ENCODE data around the gene SGK1. TPM values are rescaled to one million over a fixed set of nuclear protein-coding genes. Genes with fewer than 3 reads are reported as not detected.
"Not testable (repeated sequence)": the region's sequence is repeated elsewhere in the genome, so short reads cannot be mapped to it uniquely, and the experiment has no call there.

The SGK1 gene
- polyA plus RNA-seq, 4 donors, result 46.0 to 92.6 (median 83.0) TPM

DNA sequence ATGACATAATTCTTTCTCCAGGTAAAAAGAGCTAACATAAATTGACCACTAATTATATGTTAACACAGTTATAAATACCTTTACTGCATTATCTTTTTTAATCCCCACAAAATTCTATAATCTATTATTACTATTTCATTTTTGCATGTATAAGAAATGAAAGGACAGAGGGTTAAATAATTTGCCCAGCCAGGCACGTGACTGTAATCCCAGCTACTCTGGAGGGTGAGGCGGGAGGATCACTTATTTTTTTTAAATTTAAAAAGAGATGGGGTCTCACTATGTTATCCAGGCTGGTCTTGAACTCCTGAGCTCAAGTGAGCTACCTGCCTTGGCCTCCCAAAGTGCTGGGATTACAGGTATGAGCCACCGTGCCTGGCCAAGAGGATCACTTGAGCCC is 121.9 kb downstream of the SGK1 start:
- DNase-seq (ENCODE audit: low read depth in 4 of 4, low spot score in 3 of 4), result no peak

DNA sequence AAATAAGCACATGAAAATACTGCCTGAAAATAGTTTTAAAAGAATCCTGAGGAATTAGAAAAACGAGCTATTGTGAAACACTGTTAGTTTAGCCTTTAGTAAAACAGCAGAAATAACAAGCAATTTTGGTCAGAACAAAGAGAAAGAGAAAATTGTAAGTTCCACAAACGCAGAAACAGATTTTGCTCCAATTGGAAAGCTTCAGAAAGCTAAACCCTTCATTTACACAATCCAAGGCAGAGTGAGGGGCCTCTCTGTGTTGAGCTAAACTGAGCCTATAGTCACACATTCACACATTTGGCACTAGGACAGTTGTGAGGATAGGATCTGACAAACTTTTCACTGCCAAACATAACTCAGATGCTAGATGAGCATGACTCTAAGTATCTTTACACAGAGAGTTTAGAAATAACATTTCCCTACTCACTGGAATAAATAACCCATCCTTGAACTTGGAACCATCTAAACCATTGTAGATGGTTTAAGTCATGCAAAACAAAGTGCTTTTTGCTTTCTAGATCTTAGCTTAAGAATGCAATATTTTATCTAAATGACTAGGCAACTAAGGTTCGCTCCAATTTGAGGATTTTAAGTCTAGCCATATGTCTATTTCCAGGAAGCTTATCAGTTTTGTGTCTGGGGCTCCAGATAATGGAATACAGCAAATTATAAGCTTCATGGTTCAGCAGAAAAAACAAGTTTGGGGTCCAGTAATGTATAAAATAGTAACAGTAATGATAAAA is 122.6 kb downstream of the SGK1 start:
- DNase-seq (ENCODE audit: low read depth in 4 of 4, low spot score in 3 of 4), result no peak

DNA sequence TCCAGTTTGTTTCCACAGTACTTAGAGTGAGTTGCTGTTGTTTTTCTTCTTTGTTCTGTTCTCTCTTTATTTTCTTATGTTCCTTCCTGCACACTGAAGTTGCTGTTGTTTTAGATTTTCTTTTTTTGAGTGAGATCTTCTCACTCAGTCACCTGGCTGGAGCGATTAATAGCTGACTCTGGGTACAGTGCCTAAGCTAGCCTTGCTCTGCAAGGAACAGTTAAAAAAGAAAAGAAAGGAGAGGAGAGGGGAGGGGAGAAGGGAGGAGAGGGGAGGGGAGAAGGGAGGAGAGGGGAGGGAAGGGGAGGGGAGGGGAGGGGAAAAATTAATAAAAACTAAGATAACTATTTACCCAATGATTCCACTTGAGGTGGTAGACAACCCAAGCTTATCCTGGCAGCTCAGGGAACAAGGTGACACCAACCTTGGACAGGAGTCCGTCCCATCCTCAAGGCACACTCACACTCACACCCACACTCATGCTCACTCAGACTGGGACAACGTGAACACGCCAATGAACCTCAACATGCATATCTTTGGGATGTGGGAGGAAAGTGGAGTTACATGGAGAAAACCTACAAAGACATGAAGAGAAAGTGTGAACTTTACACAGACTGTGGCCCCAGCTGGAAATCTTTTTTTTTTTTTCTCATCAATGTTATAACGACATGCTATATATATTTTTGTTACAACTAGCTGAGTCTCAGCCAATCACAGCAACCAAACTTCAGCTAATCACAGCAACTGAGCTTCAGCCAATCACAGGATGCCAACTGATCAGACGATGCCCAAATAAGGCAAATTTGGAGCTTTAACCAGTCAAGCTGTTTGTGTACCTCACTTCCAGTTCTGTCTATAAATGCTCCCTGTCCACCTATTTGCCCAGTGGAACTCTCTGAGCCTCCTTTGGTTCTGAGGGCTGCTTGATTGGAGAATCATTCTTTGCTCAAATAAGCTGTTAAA is 124.1 kb downstream of the SGK1 start:
- DNase-seq (ENCODE audit: low read depth in 4 of 4, low spot score in 3 of 4), result no peak

DNA sequence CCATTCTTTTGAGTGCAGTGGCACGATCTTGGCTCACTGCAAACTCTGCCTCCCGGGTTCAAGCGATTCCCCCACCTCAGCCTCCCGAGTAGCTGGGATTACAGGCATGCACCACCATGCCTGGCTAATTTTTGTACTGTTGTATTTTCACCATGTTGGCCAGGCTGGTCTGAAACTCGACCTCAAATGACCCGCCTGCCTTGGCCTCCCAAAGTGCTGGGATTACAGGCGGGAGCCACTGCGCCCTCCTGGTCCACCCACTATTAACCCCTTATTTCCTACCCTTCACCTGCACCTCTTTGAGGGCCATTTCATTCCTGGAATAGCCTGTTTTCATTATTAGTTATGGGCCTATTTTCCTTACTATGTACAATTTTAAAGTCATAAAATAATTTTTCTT is 125.3 kb downstream of the SGK1 start:
- DNase-seq (ENCODE audit: low read depth in 4 of 4, low spot score in 3 of 4), result not testable (repeated sequence)

DNA sequence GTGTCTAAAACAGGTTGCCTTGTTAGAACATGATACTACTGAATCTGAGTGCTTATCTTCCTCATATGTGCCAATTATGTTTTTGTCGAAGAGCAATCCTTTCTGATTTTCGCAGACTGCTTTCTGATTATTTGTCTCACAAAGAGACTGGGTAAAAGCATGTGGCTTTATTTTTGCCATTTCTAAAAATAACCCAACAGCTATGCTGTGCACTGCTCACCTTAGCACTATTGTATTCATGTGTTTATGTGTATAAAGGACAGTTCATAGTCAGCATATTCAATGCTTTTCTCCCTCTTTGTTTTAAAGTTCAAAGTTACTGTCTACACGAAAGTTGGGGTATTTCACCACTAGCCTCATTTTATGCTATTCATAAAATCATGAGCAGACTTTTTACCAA is 127.0 kb downstream of the SGK1 start:
- DNase-seq (ENCODE audit: low read depth in 4 of 4, low spot score in 3 of 4), result no peak

DNA sequence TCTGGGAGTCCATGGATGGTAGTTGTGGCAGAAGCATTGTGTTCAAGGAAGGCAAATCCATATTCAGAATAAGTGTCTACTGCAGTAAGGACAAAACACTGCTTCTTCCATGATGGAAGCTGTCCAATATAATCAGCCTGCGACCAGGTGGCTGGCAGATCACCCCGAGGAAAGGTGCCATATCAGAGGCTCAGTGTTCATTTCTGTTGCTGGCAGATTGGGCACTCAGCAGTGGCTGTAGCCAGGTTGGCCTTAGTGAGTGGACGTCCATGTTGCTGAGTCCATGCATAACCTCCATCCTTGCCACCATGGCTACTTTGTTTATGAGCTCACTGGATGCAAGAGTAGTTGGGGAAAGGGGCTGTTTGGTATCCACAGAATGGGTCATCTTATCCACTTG is 130.2 kb downstream of the SGK1 start:
- DNase-seq (ENCODE audit: low read depth in 4 of 4, low spot score in 3 of 4), result no peak

DNA sequence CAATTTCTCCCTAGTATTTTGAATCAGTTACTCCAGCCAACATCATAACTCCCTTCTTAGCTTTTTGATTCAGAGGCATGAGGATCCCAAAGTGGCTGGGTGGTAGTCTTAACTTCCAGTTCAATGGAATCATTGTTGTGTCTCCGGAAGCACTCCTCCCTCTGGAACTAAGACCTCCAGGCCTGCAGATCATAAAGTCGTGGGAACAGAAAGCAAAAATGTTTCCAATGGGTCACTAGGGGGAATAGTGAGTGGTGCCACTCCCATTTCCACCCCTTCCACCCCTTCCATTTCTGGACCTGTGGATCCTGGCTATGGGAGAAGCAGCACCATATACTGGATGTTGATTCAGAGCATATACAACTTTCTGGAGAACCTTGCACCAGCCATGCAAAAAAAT is 130.8 kb downstream of the SGK1 start:
- no peak for DNase-seq (ENCODE audit: low read depth in 4 of 4, low spot score in 3 of 4)

DNA sequence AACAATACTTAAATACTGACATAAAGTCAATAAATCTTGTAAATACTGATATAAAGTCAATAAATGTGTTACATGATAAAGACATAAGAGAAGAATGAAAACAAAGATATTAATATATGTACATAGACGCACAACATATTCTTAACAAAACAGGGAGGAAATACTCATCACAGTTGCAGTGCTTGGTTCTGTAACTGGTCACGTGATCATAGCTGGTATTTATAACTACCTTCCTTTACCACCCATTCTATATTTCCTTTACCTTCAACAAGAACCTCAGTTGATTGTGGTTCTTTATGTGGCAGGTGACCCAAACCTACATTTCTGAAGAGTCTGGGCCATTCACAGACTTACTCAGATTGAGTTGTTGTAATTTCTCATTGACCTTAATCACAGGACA is 131.6 kb downstream of the SGK1 start:
- no peak for DNase-seq (ENCODE audit: low read depth in 4 of 4, low spot score in 3 of 4)

DNA sequence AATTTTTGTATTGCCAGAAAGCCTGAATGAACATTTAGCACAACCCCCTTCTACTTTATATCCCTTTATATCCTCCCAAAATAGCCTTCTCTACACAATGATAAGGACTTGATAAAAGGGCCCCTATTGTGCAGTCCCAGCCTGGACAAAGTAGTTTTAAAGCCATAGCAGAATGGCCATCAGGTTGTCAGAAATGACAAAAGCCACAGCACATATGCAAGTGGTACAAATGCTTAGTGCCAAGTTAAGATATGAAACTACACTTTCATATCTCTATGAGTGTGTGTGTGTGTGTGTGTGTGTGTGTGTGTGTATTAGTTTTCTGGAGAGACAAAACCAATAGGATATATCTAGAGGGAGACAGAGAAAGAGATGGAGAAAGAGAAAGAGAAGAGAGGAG is 132.6 kb downstream of the SGK1 start:
- no peak for DNase-seq (ENCODE audit: low read depth in 4 of 4, low spot score in 3 of 4)

DNA sequence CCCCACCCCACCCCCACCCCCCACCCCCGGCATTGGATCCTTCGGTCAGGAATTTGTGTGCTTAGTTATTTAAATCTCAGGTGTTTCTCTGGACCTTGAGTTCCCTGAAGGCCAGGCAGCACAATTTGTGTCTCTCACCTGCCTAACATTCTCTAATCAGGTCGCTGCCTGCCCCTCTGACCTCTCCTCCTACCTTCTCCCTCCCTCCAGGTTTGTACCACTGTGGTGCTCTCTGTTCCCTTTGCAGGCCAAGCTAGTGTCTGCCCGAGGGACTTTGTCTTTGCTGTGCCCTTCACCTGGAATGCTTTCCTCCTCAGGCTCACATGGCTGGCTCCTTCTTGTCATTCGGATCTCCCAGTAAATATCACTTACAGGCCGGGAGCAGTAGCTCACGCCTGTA is 134.1 kb downstream of the SGK1 start:
- DNase-seq (ENCODE audit: low read depth in 4 of 4, low spot score in 3 of 4), result no peak

DNA sequence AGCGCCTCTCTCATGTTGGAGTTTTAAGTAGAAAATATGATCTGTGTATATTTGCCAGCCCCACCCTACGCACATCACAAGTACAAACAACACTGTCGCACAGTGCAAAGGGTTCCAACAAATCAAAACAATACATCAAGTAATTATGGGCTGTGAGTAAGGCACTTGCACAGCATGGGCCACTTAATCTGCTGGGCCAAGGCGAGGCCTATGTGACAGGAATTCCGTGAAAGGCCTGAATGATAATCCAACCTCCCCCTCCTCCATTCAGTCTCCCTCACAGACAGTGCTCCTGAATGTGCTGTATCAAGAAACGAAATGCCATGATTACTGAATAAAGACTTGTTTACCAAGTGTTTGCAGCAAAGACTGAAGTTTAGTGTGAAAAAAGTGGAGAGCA is 135.4 kb downstream of the SGK1 start:
- no peak for DNase-seq (ENCODE audit: low read depth in 4 of 4, low spot score in 3 of 4)

DNA sequence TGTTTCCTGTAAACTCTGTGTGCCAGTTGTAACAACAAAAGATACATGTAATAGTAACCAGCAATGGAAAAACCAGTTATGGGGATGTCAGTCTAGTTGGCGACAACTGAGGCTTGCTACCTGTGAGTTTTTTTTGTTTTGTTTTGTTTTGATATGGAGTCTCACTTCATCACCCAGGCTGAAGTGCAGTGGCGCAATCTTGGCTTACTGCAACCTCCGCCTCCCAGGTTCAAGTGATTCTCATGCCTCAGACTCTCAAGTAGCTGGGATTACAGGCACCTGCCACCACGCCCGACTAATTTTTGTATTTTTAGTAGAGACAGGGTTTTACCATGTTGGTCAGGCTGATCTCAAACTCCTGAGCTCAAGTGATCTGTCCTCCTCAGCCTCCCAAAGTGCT is 136.2 kb downstream of the SGK1 start:
- DNase-seq (ENCODE audit: low read depth in 4 of 4, low spot score in 3 of 4), result not testable (repeated sequence)

DNA sequence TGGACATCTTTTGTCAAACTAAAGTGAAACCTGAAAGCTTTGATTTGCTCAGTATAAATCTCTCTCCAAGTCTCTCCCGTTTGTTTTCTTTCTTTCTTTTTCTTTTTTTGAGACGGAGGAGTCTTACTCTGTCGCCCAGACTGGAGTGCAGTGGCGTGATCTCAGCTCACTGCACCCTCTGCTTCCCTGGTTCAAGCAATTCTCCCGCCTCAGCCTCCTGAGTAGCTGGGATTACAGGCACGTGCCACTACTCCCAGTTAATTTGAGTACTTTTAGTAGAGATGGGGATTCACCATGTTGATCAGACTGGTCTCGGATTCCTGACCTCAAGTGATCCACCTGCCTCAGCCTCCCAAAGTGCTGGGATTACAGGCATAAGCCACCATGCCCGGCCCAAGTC is 136.7 kb downstream of the SGK1 start:
- not testable (repeated sequence) for DNase-seq (ENCODE audit: low read depth in 4 of 4, low spot score in 3 of 4)

DNA sequence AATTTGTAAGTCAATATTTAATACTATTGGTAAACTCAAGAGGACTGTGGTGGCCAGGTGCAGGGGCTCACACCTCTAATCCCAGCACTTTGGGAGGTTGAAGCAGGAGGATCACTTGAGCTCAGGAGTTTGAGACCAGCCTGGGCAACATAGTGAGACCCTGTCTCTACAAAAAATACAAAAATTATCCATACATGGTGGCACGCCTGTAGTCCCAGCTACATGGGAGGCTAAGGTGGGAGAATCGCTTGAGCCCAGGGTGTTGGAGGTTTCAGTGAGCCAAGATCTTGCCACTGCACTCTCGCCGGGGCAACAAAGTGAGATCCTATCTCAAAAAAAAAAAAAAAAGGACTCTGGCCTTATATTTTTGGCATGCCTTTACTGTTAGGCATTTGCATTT is 137.4 kb downstream of the SGK1 start:
- not testable (repeated sequence) for DNase-seq (ENCODE audit: low read depth in 4 of 4, low spot score in 3 of 4)

DNA sequence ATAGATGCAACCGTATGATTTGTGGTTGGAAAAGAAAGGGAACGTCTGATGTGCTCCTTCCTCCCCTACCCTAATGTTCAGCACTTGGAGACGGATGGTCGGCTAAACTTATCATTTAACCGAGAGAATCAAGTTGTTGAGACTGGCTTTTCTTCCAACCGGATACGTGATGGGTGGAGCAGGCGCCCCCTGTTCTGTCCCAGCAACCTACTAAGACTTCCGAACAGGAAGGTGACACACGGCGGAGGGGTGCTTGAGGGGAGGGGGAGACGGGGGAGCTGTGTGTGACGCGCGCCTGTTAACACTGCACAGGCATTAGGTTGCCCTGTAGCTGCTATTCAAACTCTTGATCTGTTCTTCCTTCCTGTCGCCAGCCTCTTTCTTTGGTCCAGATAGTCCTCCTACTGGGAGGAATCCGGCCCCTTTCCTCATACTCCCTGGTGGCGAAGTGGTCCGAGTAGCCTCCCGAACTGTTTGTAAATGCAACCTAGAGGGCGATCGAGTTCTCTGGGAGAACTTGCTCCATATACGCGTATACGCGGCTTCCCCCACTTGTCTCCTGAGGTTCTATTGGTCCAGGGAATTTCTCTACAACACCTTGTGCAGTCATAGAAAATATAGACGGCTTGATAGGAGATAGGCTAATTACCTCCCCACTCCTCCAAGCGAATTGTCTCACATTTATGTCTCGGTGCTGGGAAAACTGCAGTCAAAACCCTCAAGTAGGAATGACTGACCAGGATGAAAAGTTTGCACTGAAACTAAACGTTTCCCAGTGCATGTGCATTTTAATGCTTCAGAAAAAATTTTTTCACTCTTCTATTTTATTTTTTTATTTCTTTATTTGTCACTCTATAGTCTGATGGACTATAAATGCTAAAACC is 139.5 kb downstream of the SGK1 start:
- peak in 3 of 4 donors; percentile 74 to 82 (median 77) for DNase-seq (ENCODE audit: low read depth in 4 of 4, low spot score in 3 of 4)

DNA sequence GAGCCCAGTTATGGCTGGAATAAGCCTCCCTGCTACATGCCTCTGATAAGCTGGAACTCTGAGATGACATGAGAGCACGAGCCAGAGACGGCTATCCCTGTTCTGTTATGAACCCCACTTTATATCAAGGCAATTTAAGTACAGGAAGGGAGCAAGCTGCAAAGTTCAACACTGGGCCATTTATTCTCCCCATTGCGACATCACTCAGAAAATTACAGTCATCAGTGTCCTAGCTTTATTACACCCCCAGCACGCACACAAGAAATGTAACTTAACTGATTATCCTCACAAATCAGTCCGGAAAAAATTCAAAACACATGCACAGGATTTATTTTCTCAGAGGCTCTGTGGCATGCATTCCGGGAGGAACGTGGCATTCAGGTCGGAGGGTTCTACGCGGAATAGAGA is 140.2 kb downstream of the SGK1 start:
- no peak for DNase-seq (ENCODE audit: low read depth in 4 of 4, low spot score in 3 of 4)

DNA sequence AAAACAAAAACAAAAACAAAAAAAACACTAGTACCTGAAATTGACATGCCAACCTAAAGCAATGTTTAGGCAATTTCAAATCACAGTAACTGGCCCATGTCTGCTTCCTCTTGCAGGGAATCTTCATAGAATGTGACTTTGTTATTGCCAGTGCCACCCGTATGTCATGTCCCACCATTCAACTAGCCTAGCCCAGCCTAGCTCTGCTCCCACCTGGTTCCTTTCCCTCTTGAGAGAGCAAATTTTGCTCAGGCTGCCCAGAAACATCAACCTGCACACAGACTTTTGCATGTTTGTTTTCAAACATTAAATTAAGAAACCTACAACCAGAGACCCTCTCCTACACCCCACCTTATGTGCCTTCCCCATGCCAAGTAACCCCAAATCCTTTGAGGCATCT is 140.7 kb downstream of the SGK1 start:
- DNase-seq (ENCODE audit: low read depth in 4 of 4, low spot score in 3 of 4), result no peak

DNA sequence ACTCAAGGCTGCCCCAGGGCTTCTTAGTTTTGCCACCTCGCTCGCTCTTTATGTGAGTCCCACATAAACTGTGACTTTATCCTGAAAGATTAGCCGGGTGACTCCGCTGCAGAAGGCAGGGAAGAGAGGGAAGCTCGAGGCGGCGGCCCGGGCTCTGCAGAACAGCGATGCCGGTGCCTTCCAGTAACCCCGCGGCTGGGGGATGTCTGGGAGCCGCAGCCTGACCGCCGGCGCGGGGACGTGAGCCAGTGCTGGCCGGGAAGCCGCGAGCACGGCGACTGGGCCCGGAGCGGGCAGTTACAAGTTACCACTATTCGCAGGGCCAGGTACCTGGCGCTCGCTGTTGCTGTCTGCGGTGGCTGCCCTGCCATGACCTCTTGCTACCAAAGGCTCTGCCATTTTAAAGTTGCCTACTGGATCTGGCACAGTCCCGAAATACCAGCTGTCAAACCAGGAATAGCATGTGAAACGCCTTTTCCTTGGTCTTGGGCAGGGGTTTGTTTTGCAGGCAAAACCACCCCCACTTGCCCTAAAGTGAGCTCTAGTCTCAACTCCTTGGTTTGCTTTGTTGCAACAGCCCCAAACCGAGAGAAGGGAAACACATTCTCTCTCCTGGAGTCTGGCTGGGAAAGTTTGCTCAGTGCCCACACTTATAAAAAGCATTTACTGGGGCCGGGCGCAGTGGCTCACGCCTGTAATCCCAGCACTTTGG is 141.5 kb downstream of the SGK1 start:
- no peak for DNase-seq (ENCODE audit: low read depth in 4 of 4, low spot score in 3 of 4)

DNA sequence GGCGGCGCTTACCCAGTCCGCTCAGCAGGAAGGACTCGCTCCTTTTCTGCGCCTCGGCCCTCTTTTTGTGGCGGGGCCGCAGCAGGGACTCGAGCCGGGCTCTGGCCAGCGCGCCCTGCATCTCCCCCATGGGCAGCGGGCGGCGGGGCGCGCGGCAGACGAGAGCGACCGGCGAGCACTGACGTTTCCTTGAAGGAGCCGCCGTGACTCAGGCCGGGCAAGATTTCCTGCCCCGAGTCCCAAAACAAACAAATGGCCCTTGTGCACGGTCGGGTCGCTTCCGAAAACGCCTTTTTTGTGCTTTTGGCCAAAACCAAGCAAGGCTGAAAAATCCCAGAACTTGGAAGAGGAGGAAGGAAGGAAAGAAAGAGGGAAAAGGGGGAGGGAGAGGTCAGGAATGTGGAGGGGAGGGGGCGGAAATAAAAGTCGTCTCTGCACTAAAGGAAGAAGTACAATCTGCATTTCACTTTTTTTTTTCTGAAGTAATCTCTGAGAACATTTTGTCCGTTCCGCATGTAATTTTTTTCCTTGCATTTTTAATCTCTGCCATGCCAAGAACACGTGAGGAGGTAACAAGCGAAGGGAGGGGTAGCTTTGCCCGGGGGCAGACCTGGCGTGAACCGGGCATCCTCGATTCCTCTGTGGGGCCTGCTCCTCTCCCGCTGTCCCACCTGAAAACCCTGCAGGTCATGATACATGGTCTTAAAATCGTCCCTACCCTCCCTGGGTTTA is 142.2 kb downstream of the SGK1 start:
- DNase-seq (ENCODE audit: low read depth in 4 of 4, low spot score in 3 of 4), result no peak
